HG03175 (cell line): ENCODE results near the gene RNF157.
"Not testable (repeated sequence)": the region's sequence is repeated elsewhere in the genome, so short reads cannot be mapped to it uniquely, and the experiment has no call there.

Source experiments
- ATAC-seq: cut with Tn5 transposase; IDR thresholded peaks from one replicate; pipeline ENCODE4 v1.9.1; 2021; ENCODE audit warnings: mild to moderate bottlenecking, moderate library complexity; ENCODE audit not compliant: unreplicated experiment

Gene RNF157

DNA sequence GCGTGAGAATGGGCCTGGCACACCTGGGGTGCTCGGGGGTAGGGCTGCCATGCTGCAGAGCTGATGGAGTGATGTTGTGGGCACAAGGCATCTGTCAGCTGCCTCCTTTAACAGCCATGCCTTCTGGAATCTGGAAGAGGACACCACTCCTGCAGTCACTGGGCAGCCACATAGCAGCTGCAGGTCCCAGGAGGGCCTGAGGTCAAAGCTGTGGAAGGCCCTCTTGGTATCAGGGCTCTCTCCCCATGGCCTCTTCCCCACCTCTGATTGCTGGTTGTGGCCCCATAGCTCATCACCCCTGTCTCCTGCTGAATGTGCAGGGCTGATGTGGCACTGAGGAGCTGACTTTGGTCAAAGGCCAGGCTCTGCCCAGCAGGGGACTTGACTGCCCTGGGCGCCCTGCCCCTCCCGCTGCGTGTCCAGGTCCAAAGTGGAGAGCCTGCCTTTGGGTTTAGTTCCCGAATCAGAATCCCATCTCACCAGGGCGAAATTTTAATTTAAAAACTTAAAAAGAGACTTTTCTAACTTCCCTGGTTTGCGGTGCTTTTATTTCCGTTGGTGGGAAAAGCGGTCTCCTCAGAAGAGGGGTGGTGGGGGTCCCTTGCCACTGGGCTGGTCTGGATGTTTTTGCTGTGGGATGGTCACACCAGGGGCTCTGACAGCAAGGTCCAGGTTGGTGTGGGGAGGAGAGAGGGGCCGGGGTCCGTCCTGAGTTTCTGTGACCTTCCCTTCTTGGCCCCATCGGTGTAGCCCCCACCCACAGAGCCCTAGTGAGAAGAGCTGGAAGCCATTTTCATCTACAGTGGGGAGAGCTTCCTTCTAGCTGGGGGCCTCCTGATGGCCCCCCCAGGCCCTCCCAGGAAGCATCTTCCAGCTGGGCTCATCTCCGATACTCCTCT, 30.7 kb upstream of the RNF157 start:
- no peak for ATAC-seq

DNA sequence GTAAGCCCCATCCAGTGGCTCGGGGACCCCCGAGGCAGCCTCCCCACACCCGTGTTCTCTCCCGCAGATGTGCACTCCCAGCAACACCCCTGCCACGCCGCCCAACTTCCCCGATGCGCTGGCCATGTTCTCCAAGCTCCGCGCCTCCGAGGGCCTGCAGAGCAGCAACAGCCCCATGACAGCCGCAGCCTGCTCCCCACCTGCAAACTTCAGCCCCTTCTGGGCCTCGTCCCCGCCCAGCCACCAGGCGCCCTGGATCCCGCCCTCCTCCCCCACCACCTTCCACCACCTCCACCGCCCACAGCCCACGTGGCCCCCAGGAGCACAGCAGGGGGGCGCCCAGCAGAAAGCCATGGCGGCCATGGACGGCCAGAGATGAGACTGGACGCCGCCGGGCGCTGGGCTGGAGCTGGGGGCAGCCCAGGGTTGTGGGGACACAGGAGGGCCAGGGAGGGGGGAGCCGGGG, 29.9 kb upstream of the RNF157 start:
- no peak for ATAC-seq

DNA sequence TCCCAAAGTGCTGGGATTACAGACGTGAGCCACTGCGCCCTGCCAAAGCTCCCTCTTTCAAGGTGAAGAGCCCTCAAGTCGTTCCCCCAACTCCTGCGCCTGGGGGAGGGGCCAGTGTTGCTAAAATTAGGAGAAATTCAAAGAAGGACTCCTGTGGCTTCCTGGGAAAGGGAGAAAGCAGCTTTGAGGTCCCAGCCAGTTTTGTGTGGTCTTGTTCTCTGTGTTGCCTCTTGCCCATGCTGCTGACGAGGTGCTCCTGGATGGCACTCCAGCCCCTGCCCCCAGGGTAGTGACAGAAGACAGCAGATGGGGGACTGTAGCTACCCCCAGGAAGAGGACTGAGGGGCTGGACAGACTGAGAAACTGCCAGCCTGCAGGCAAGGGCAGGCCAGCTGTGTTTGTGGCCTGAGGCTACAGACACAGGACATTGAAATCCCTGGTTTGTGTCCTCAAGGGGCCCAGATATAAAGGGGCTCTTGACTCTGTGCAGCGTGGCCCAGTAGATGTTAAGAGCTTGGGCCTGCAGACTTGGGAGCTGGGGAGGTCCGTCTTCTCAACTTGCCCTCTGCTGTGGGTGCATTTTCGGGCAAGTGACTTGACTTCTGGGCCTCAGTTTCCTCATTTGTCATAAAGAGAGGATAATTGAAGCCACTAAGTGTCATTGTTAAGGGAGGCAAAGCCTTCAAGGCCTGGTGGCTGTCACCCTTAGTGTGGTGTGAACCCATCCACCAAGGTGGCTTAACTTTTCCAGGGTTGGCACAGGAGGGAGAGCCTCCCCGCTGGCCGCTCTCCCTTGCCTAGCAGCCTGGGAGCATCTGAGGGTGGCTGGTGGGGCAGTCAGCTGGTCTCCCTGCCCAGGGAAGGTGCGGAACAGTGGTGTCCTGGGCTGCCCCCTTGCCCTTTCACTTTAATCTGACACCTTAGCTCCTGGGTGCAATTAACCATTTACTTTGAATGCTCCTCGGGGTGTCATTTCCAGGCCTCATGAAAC, 29.0 kb upstream of the RNF157 start:
- ATAC-seq, result no peak

DNA sequence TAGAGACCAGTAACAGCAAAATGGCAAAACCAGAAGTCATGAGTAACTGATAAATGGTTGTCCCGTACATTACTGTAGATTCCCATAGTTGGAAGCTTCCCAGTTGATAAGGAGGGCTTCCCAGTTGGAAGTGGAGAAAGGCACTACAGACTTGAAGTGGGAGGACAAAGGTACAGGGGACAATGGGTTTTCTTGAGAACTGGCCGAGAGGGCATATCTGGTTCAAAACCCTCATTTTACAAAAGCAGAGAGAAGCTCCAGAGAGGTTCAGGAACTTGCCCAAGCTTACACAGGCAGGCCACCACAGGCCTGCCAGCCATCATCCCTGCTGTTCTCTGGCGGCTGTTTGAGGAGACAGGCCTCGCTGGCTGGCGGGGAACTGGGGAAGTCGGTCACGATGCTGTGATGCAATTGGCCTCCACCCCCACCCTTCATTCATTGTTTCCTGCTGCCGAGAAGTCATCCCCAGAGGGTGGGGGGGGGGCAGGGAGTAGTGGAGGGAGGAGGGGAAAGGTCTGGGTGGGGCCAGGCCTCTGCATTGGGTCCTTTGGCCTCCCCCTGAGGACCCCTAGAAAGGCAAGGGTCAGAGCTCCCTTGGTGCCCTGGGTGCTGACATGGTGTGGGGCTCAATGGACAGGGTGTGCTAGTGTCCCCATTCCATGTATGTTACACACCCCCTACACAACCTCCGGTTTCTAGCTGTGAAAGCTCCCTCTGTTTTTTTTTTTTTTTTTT, 27.9 kb upstream of the RNF157 start:
- ATAC-seq, result no peak

DNA sequence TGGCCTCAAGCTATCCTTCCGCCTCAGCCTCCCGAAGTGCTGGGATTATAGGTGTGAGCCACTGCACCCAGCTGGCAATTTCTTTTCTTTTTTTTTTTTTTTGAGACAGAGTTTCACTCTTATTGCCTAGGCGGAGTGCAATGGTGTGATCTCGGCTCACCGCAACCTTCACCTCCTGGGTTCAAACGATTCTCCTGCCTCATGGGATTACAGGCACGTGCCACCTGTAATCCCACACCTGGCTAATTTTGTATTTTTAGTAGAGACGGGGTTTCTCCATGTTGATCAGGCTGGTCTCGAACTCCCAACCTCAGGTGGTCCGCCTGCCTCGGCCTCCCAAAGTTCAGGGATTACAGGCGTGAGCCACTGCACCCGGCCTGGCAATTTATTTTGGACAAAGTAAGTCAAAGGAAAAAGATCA, 27.3 kb upstream of the RNF157 start:
- ATAC-seq, result not testable (repeated sequence)

DNA sequence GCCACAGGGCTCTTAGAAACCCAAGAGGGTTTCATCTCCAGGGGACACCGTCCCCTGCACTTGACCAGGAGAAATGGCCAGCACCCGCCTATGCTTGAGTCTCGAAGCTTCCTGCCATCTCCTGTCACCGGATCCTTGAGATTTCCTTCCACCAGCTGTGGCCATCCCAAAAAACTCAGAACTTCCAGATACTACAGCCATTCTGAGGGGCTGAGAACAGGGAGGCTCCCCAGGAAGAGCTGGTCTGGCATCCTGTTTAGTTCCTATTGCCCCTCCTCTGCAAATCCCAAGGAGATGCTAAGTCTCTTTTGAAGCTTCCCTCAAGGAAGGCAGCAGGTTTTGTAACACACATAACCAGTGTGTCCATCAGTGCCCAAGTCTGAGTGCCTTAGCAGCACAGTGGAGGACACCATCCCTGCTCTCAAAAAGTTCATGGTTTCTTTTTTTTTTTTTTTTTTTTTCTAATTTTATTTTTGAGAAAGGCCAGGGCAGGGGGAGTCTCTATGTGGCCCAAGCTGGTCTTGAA, 26.8 kb upstream of the RNF157 start:
- no peak for ATAC-seq

DNA sequence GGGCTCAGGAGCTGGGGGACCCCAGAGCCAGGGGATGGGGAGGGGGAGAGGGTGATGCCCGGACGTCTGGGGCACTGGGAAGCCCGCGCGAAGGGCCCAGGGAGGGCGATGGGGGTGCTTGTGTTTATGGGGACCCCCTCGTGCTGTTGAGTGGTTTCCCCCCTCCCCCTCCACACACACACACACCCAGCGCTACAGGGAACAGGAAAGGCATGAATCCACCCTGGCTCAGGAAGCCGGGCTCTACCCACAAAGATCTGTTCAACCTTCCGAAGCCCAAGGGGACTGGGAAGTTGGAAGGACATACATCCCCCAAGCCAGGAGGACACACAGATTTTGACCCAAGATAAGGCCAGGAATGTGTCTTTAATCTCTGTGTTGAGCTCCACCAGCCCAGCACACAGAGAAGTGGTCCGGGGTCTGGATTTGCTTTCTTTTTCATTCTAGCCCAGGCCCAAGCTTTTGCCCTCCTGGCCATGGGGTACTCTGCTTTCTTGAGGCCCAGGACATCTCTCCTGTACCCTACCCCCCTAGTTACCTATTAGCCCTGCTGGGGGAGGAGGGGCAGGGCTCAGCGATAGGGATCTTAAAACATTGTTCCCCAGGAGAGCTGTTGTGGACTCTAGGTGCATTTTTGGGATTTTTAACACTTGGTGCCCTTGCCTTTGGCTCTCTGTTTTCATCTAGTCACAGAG, 26.1 kb upstream of the RNF157 start:
- no peak for ATAC-seq

DNA sequence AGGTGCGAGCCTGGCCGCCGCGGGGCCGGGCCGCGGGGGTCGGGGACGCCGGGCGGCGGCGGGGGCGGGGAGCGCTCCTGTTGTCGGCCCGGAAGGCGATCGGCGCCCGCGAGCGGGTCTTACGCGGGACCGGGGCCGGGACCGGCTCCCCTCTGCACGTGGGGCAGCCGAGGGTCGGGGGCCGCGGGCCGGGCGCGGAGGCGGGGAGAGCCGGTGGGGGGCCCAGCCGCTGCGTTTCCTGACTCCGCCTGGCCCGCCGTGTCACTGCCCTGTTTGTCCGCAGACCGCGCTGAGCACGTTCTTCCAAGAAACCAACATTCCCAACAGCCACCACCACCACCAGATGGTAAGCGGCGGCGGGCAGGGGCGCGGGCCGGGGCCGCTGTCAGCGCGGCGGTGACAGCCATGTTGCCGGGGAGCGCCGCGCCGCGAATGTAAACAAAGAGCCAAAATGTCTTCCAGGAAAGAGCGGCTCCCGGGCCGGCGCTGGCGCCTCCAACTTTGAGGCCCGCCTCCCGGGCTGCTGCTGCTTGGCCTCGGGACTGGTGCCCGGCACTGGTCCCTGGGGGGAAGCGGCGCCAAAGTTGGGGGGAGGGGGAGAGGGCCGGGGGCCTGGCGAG, 25.4 kb upstream of the RNF157 start:
- ATAC-seq, result no peak

DNA sequence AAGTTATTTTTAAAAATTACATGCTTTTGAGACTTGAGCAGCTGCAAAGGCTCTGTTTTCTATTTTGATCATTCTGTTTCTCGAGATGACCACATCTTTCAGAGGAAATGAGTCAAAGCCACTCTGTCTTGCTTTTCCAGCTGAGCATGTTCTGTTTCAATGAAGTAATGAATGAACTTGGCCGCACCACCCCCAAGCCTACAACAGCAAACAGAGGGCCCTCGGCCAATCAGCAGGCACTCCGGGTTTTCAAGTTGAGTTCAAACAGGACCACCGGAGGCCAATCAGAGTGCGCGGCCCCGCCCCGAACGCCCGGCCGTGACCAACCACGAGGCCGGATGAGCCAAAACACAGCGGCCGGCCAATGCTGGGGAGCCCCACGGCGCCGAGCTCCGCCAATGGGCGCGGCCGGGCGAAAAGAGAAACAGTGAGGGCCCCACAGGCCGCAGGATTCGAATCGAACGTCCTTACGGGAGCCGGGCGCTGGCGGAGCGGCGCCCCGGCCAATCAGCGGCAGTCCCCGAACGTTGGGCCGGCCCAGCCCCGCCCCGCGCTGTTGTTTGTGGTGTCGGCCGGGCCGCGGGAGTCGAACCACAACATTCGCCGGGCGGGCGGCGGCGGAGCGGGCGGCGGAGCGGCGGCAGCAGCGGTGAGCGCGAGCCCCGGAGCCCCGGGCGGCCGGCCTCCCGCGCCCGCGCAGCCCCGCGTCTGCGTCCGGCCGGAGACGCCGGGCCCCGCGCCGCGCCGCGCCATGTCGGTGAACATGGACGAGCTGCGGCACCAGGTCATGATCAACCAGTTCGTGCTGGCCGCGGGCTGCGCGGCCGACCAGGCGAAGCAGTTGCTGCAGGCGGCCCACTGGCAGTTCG, 24.7 kb upstream of the RNF157 start, which contains the start of gene UBALD2:
TSS of gene UBALD2 (plus strand) at position 594 of the 869 bp plus-strand sequence. CDS start at position 752, 158 bp downstream.
- ATAC-seq, result peak; percentile 79

GRCh38 chr17:76264425-76264754, 24.1 kb upstream of the RNF157 start:
- ATAC-seq, result peak; percentile 0

GRCh38 chr17:76263896-76264295, 23.6 kb upstream of the RNF157 start:
- ATAC-seq, result no peak

GRCh38 chr17:76262732-76263344, 22.5 kb upstream of the RNF157 start:
- no peak for ATAC-seq

DNA sequence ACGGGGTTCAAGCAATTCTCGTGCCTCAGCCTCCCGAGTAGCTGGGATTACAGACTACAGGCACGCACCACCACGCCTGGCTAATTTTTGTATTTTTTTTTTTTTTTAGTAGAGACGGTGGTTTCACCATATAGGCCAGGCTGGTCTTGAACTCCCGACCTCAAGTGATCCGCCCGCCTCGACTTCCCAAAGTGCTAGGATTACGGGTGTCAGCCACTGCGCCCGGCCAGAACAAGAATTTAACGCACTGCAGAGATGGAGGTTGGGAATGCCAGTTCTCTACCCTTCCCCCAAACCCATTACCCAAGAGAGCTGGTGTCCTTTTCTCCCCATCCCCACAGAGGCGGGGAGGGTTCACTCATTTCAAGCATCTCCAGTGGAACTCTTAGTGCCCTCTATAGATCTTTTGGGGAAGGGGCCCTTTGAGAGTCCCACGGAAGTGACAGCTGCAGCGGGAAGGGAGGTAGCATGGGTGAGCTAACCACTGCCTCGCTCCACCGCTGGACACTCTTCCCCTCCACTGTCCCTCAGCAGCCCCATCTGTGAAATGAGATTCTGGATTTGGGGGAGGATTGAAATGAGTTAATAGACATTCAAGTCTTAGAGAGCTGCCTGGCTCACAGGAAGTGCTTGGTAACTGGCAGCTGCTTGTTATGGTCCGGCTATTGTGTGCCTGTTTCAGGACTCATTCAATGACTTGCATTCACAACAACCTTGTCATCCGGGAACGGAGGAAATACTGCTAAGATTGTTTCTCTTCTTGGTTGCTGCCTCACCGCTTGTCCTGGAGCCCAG, 21.3 kb upstream of the RNF157 start:
- ATAC-seq, result no peak

DNA sequence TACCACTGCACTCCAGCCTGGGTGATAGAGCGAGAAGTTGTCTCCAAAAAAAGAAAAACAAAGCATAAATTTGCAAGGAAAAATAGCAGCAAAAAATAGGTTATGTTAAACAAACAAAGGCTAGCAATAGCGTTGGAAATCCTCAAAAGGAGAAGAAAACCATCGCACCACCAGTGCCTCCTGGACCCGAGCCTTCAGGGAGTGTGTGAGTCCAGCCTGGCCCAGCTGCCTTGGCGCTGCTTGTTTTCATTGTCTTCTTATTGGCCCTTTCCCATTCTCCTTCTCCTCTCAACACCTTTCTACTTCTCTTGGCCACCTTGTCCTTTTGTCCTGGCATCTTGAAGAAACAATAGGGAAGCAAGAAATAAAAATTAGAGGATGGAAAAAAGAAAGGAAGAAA, 20.4 kb upstream of the RNF157 start:
- ATAC-seq, result no peak

DNA sequence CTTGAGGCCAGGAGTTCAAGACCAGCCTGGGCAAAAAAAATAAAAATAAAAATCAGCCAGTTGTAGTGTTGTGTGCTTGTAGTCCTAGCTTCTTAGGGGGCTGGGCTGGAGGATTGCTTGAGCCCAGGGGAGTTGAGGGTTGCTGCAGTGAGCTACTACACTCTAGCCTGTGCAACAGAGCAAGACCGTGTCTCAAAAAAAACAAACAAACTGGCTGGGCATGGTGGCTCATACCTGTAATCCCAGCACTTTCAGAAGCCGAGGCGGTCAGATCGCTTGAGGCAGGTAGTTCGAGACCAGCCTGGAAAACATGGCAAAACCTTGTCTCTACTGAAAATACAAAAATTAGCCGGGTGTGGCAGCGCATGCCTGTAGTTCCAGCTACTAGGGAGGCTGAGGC, 19.9 kb upstream of the RNF157 start:
- ATAC-seq, result no peak

DNA sequence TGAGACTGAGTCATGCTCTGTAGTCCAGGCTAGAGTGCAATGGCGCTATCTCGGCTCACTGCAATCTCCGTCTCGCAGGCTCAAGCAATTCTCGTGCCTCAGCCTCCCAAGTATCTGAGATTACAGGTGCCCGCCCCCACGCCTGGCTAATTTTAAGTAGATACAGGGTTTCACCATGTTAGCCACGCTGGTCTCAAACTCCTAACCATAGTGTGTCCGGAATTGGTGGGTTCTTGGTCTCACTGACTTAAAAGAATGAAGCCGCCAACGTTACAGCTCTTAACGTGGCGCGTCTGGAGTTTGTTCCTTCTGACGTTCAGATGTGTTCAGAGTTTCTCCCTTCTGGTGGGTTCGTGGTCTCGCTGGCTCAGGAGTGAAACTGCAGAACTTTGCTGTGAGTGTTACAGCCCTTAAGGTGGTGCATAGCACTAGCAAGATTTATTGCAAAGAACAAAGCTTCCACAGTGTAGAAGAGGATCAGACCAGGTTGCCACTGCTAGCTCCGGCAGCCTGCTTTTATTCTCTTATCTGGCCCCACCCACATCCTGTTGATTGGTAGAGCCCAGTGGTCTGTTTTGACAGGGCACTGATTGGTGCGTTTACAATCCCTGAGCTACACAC, 16.2 kb upstream of the RNF157 start:
- not testable (repeated sequence) for ATAC-seq
